Mesenchymal stem cell (in vitro differentiated cells and primary cell): ENCODE measurements around the gene SDR42E2.
"Not testable (repeated sequence)": the region's sequence is repeated elsewhere in the genome, so short reads cannot be mapped to it uniquely, and the experiment has no call there.

Experiments used
- DNase-seq: peaks from one replicate; pipeline ENCODE4 v3.0.0-alpha.2; 2013
- H2AFZ ChIP-seq: one replicate; pipeline ENCODE4 v1.6.1; 2013; ENCODE audit warnings: low read depth, mild to moderate bottlenecking, control low read depth, inconsistent platforms, low read length, moderate library complexity
- H2AK5ac ChIP-seq: 2 replicates; pipeline ENCODE4 v1.6.1; 2013; ENCODE audit warnings: low read length, moderate library complexity, mild to moderate bottlenecking, inconsistent platforms; ENCODE audit not compliant: severe bottlenecking
- H2BK120ac ChIP-seq: one replicate; pipeline ENCODE4 v1.6.1; 2013; ENCODE audit warnings: low read depth, mild to moderate bottlenecking, inconsistent platforms, low read length, moderate library complexity
- H2BK12ac ChIP-seq, 2 experiments: one replicate each; pipeline ENCODE4 v1.6.1; 2013; ENCODE audit warnings: inconsistent platforms in 2 of 2, low read length in 2 of 2, mild to moderate bottlenecking in 2 of 2, moderate library complexity in 2 of 2, control low read depth in 1 of 2
- H2BK15ac ChIP-seq: one replicate; pipeline ENCODE4 v1.6.1; 2013; ENCODE audit warnings: mild to moderate bottlenecking, low read depth, inconsistent platforms; ENCODE audit not compliant: poor library complexity, severe bottlenecking
- H2BK5ac ChIP-seq: 2 replicates; pipeline ENCODE4 v1.6.1; 2013; ENCODE audit warnings: low read depth, mild to moderate bottlenecking, low read length, control low read depth, inconsistent platforms; ENCODE audit not compliant: poor library complexity, severe bottlenecking
- H3K14ac ChIP-seq, 2 experiments: one replicate each; pipeline ENCODE4 v1.6.1; 2013; ENCODE audit warnings: inconsistent platforms in 2 of 2, low read length in 2 of 2, control low read depth in 1 of 2, mild to moderate bottlenecking in 1 of 2, moderate library complexity in 1 of 2
- H3K18ac ChIP-seq, 2 experiments: one replicate each; pipeline ENCODE4 v1.6.1; 2013; ENCODE audit warnings: inconsistent platforms in 2 of 2, low read length in 2 of 2, control low read depth in 1 of 2, low read depth in 1 of 2, mild to moderate bottlenecking in 1 of 2
- H3K23ac ChIP-seq, 2 experiments: one replicate each; pipeline ENCODE4 v1.6.1; 2013; ENCODE audit warnings: inconsistent platforms in 2 of 2, low read length in 2 of 2, mild to moderate bottlenecking in 2 of 2, moderate library complexity in 2 of 2, control low read depth in 1 of 2
- H3K27ac ChIP-seq: 2 replicates; pipeline ENCODE4 v1.5.1; 2013; ENCODE audit warnings: mild to moderate bottlenecking, moderate library complexity, low read length, control low read depth, inconsistent platforms; ENCODE audit not compliant: poor library complexity, severe bottlenecking
- H3K27me3 ChIP-seq, 2 experiments: 2 replicates each; pipeline versions ENCODE4 v1.6.1 to v1.7.0; 2013; ENCODE audit warnings: low read length in 2 of 2, mild to moderate bottlenecking in 2 of 2, moderate library complexity in 2 of 2, control low read depth in 1 of 2, inconsistent platforms in 1 of 2; ENCODE audit not compliant: control insufficient read depth in 1 of 2, insufficient read depth in 1 of 2
- H3K36me3 ChIP-seq, 2 experiments: 2 replicates each; pipeline versions ENCODE4 v1.6.1 to v1.7.0; 2013; ENCODE audit warnings: low read length in 2 of 2, control low read depth in 1 of 2, inconsistent platforms in 1 of 2, low read depth in 1 of 2, mild to moderate bottlenecking in 1 of 2; ENCODE audit not compliant: insufficient read depth in 2 of 2, control insufficient read depth in 1 of 2
- H3K4ac ChIP-seq, 2 experiments: one replicate each; pipeline ENCODE4 v1.6.1; 2013; ENCODE audit warnings: inconsistent platforms in 2 of 2, low read length in 2 of 2, mild to moderate bottlenecking in 2 of 2, moderate library complexity in 2 of 2, control low read depth in 1 of 2, low read depth in 1 of 2
- H3K4me1 ChIP-seq: 2 replicates; pipeline ENCODE4 v1.6.1; 2013; ENCODE audit warnings: low read depth, low read length, control low read depth; ENCODE audit not compliant: control insufficient read depth, insufficient read depth
- H3K4me2 ChIP-seq: 2 replicates; pipeline ENCODE4 v1.6.1; 2013; ENCODE audit warnings: low read length, mild to moderate bottlenecking, inconsistent platforms; ENCODE audit not compliant: poor library complexity, severe bottlenecking
- H3K4me3 ChIP-seq, 2 experiments: 2 replicates each; pipeline versions ENCODE4 v1.5.1 to v1.7.0; 2013; ENCODE audit warnings: low read length in 2 of 2, mild to moderate bottlenecking in 2 of 2, control low read depth in 1 of 2, low read depth in 1 of 2; ENCODE audit not compliant: insufficient read depth in 1 of 2
- H3K79me1 ChIP-seq: replicated peaks from 2 replicates; pipeline ENCODE4 v1.6.1; 2013; ENCODE audit warnings: mild to moderate bottlenecking, control low read depth, low read length, inconsistent platforms; ENCODE audit not compliant: poor library complexity, severe bottlenecking
- H3K9ac ChIP-seq: 2 replicates; pipeline ENCODE4 v1.7.0; 2013; ENCODE audit warnings: mild to moderate bottlenecking, low read length, moderate library complexity
- H3K9me3 ChIP-seq: 2 replicates; pipeline ENCODE4 v1.7.0; 2013; ENCODE audit warnings: mild to moderate bottlenecking, low read length; ENCODE audit not compliant: control insufficient read depth
- H4K8ac ChIP-seq: one replicate; pipeline ENCODE4 v1.6.1; 2013; ENCODE audit warnings: inconsistent platforms, mild to moderate bottlenecking, low read length, moderate library complexity
- H4K91ac ChIP-seq: one replicate; pipeline ENCODE4 v1.6.1; 2013; ENCODE audit warnings: mild to moderate bottlenecking, low read length, inconsistent platforms
- WGBS: methylation state at CpG from one replicate; pipeline ENCODE4 v1.1.7; 2013; ENCODE audit warnings: mixed read lengths; 5-methylcytosine and 5-hydroxymethylcytosine counted together

The SDR42E2 gene

GRCh38 chr16:22126037-22126558 lies 36.2 kb upstream of the SDR42E2 start:
- H3K27ac ChIP-seq: no peak overlapping the region
- peaks cover 10 to 16% of the 10 kb centered on the region in 2 experiments for H3K27me3 ChIP-seq
- no peak overlapping the region for H3K4me3 ChIP-seq
- H2BK12ac ChIP-seq: no peak overlapping the region
- H2BK15ac ChIP-seq: no peak overlapping the region
- 90% methylated on average over 14 of the region's 15 CpGs for WGBS
- DNase-seq: no peak
- no peak overlapping the region for H3K18ac ChIP-seq
- H2AFZ ChIP-seq: no peak overlapping the region
- H3K4ac ChIP-seq: no peak overlapping the region
- no peak overlapping the region for H3K23ac ChIP-seq
- no peak overlapping the region for H4K8ac ChIP-seq
- H4K91ac ChIP-seq: no peak overlapping the region
- no peak overlapping the region for H2BK5ac ChIP-seq
- H2AK5ac ChIP-seq: no peak overlapping the region
- no peaks in the 10 kb centered on the region for H3K9me3 ChIP-seq
- no peak overlapping the region for H2BK120ac ChIP-seq
- H3K4me2 ChIP-seq: no peak overlapping the region
- no peaks in the 10 kb centered on the region for H3K36me3 ChIP-seq
- no peaks in the 10 kb centered on the region for H3K79me1 ChIP-seq
- H3K4me1 ChIP-seq: no peaks in the 10 kb centered on the region
- H3K9ac ChIP-seq: no peak overlapping the region
- H3K14ac ChIP-seq: no peak overlapping the region

GRCh38 chr16:22128537-22128936 lies 33.8 kb upstream of the SDR42E2 start:
- H3K9me3 ChIP-seq, H2AK5ac ChIP-seq, H2AFZ ChIP-seq, H3K79me1 ChIP-seq, H4K91ac ChIP-seq, H3K27ac ChIP-seq, H3K4ac ChIP-seq, H3K14ac ChIP-seq, H4K8ac ChIP-seq, H3K23ac ChIP-seq, H2BK5ac ChIP-seq, DNase-seq, H3K36me3 ChIP-seq, H3K4me3 ChIP-seq, H2BK12ac ChIP-seq, H2BK15ac ChIP-seq, H3K4me1 ChIP-seq, H3K9ac ChIP-seq, H3K18ac ChIP-seq, H2BK120ac ChIP-seq, H3K4me2 ChIP-seq: not testable (repeated sequence)
- WGBS: 71% methylated on average over 1 of the region's 1 CpG
- H3K27me3 ChIP-seq: peaks cover 6 to 13% of the 10 kb centered on the region in 2 experiments

GRCh38 chr16:22130528-22130927 lies 31.8 kb upstream of the SDR42E2 start:
- H2BK120ac ChIP-seq: no peak overlapping the region
- no peak overlapping the region for H2BK15ac ChIP-seq
- no peaks in the 10 kb centered on the region for H3K36me3 ChIP-seq
- H2AK5ac ChIP-seq: no peak overlapping the region
- no peak overlapping the region for H3K23ac ChIP-seq
- H3K9me3 ChIP-seq: no peaks in the 10 kb centered on the region
- DNase-seq: no peak
- no peaks in the 10 kb centered on the region for H3K4me1 ChIP-seq
- H4K8ac ChIP-seq: no peak overlapping the region
- H2AFZ ChIP-seq: no peak overlapping the region
- H2BK5ac ChIP-seq: no peak overlapping the region
- H3K27ac ChIP-seq: no peak overlapping the region
- no peak overlapping the region for H2BK12ac ChIP-seq
- peaks cover 5 to 19% of the 10 kb centered on the region in 2 experiments for H3K27me3 ChIP-seq
- no peak overlapping the region for H3K4me2 ChIP-seq
- no peak overlapping the region for H3K4ac ChIP-seq
- H3K18ac ChIP-seq: no peak overlapping the region
- no peak overlapping the region for H3K9ac ChIP-seq
- H3K14ac ChIP-seq: no peak overlapping the region
- no peak overlapping the region for H3K4me3 ChIP-seq
- no peak overlapping the region for H4K91ac ChIP-seq
- no peaks in the 10 kb centered on the region for H3K79me1 ChIP-seq

- no peaks in the 10 kb centered on the region for H3K36me3 ChIP-seq
Observed at GRCh38 chr16:22132801-22133200, 29.5 kb upstream of the SDR42E2 start.

More at GRCh38 chr16:22132801-22133200, 29.5 kb upstream of the SDR42E2 start:
- no peak overlapping the region for H2AK5ac ChIP-seq
- H3K27me3 ChIP-seq: peaks cover 16 to 35% of the 10 kb centered on the region in 2 experiments
- no peak overlapping the region for H3K4me3 ChIP-seq
- no peak overlapping the region for H4K91ac ChIP-seq
- H3K9ac ChIP-seq: no peak overlapping the region
- no peak for DNase-seq
- no peak overlapping the region for H2BK12ac ChIP-seq
- no peak overlapping the region for H2BK120ac ChIP-seq
- no peaks in the 10 kb centered on the region for H3K79me1 ChIP-seq
- no peak overlapping the region for H2BK5ac ChIP-seq
- H3K18ac ChIP-seq: no peak overlapping the region
- no peak overlapping the region for H3K4me2 ChIP-seq
- H3K23ac ChIP-seq: peak overlapping the region in 1 of 2 experiments; percentile 59
- H3K9me3 ChIP-seq: no peaks in the 10 kb centered on the region
- no peak overlapping the region for H2BK15ac ChIP-seq
- no peak overlapping the region for H2AFZ ChIP-seq
- no peak overlapping the region for H3K27ac ChIP-seq
- no peaks in the 10 kb centered on the region for H3K4me1 ChIP-seq
- 88% methylated on average over 10 of the region's 10 CpGs for WGBS
- no peak overlapping the region for H3K4ac ChIP-seq
- H4K8ac ChIP-seq: no peak overlapping the region
- peak overlapping the region in 1 of 2 experiments; percentile 68 for H3K14ac ChIP-seq
